Raji (cell line): ENCODE data around the gene NSMF.
A peak's percentile ranks its signal among the peaks of the same experiment; 100 is the strongest.

ENCODE experiments used
- POLR2A ChIP-seq: IDR thresholded peaks from 2 replicates; pipeline ENCODE4 v1.6.1; 2011; ENCODE audit warnings: low read depth, low read length, control low read depth; ENCODE audit not compliant: insufficient read depth

The NSMF gene, protein sequence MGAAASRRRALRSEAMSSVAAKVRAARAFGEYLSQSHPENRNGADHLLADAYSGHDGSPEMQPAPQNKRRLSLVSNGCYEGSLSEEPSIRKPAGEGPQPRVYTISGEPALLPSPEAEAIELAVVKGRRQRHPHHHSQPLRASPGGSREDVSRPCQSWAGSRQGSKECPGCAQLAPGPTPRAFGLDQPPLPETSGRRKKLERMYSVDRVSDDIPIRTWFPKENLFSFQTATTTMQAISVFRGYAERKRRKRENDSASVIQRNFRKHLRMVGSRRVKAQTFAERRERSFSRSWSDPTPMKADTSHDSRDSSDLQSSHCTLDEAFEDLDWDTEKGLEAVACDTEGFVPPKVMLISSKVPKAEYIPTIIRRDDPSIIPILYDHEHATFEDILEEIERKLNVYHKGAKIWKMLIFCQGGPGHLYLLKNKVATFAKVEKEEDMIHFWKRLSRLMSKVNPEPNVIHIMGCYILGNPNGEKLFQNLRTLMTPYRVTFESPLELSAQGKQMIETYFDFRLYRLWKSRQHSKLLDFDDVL

DNA sequence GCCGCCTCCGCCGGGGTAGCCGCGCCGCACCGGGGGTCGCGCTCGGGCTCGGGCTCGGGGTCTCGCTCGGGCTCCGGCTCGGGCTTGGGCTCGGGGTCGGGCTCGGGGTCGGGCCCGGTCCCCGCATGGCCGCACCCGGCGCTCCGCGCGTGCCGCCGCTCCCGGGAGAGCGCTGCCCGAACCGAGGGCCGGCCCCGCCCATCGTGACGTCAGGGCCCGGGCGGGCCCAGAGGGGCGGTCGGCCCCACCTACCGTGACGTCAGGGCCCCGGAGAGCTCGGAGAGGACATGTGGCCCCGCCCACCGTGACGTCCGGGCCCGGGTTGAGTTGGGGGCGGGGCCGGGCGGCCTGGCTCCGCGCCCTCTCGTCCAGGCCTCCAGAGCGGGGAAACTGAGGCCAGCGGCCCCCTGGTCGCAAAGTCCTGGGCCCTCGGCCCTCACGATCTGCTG lies at the start of gene NSMF:
NSMF (minus strand) TSS at position 183 of the 449 bp plus-strand sequence. CDS start 232 bp downstream, outside the sequence.
- TF ChIP-seq POLR2A: peak; percentile 74

DNA sequence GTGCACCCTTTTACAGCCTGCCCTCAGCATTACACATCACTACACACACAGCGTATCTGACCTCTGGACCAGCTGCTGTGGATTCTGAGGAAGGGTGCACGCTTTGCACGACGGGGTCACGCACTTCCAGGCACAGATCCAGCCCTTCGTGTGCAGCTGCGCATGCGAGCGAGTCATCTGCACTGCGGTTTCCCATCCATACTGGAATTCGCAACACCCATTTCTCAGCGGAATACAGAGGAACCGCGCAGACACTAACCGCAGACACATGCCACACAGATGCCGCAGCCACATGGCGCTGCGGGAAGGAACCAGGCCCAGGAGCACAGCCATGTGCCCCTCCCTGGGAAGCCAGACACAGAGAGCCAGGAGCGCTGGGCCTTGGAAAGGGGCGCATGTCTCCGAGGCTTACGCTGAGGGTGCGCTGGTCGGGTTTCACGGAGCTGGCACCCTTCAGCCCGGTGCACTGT lies 47.6 kb upstream of the NSMF start:
- TF ChIP-seq POLR2A: no peak

DNA sequence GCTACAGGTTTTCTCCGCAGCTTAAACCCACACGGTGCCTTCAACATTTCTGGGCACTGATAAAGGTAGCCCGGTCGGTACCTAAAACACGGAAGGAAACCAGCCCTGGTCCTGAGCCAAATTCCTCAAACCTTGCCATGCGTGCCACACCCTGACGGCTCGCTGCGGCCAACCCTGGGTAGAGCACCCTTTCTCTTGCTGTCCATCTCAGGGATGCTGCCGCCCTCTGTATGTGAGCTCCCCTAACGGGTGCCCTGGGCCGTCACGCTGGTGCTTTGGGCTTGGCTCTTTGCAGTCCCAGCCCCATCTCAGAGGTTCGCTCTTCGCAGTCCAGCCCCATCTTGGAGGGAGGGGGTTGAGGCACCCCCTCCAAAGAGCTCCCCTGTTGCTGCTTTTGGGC lies 47.1 kb upstream of the NSMF start:
- TF ChIP-seq POLR2A: no peak

DNA sequence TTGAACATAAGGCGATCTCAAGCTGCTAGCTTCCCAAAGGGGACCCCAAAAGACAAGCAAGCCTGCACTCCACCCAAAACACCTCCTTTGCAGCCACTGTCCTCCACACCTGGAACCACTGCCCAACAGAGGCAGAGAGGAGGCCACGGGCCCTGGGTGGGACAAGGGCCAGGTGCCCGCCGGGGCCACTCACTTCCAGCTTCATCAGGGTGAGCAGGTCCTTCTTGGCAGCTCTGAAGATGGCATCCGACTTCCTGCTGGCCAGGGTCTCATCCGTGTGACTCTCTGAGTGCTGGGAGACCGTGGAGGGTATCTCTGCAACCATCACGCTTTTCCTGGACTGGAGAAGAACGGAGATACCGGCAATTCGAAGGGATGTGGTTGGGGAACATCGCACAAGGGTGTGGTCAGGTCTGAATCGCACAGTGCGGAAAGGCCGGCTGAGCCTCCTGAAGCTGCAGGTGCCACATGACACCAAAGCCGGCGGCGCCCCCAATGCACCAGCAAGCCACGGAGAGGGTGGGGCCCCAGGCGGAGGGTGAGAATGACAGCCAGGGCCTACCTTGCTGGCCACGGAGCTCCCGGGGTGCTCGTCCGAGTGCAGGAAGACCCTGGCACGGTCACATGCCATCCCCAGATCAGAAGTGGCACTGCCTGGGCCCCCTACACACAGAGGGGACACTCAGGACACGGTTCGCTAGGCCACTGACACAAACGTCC lies 46.4 kb upstream of the NSMF start:
- TF ChIP-seq POLR2A: no peak

DNA sequence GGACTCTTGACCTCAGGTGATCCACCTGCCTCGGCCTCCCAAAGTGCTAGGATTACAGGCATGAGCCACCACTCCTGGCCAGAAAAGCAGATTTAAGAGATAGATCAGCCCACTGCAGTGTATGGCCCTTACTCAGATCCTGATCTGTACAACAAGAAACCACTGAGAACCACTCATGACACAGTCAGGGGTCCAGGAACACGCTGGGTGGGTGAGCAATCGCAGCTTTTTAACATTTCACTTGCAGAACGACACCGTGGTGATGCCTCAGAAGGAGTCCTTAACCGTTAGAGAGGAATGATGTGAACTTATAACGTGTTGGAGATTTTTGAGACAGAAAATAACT lies 45.3 kb upstream of the NSMF start:
- no peak for TF ChIP-seq POLR2A

DNA sequence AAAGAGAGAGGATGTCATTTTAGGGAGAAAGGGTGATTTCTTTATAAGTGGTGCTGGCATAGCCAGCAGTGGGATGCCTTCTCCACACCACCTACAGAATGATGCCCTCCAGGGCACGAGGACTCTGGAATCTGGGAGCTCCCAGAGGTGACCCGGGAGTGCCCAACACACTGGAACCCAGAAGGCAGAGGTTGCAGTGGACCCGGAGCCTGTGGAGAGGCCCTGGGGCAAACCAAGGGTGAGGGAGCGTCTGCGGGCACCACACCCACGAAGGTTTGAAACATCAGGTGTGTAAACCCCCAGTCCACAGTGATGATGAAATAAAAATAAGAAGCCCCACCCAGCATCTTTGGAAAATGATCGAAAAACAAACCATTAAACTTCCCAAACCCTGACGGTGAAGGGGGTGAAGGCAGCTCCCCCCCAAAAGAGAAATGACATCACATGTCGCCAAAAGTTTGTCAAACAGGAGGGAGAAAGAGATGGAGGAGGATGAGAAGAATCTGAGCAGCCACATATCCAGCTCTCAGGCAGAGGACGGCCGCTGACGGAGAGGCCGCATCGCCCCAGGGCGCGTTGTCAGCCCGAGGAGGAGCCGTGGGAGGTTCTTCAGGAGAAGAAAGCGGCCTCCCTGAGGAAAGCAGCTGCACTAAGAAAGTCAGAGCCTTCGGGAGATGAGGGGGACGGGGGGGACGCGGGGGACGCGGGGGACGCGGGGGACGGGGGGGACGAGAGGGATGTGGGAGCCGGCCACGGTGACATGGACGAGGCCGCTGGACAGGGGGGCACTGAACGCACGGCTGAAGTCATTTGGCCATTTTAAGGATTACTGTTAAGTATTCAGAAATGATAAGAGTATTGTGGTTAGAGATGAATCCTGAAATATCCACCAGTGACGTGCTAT lies 43.1 kb upstream of the NSMF start:
- TF ChIP-seq POLR2A: no peak

DNA sequence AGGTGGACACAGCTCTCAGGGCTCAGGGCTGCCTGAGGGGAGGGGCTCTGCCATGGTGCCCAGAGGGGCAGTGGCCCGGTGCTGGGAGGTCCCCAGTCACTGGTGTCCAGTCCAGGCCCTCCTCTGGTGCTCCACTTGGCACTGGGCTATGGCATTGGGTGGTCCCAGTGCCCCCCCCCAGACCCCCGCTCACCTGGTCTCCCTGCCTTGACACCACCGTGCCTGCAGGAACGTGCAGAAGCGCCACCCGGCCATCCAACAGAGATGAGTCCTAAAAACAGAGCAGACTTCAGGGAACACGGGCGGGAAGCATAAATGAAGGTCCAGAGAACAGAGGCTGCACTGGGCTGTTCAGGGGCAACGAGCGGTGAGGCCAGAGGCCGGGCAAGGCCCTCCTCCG lies 42.3 kb upstream of the NSMF start:
- TF ChIP-seq POLR2A: no peak

DNA sequence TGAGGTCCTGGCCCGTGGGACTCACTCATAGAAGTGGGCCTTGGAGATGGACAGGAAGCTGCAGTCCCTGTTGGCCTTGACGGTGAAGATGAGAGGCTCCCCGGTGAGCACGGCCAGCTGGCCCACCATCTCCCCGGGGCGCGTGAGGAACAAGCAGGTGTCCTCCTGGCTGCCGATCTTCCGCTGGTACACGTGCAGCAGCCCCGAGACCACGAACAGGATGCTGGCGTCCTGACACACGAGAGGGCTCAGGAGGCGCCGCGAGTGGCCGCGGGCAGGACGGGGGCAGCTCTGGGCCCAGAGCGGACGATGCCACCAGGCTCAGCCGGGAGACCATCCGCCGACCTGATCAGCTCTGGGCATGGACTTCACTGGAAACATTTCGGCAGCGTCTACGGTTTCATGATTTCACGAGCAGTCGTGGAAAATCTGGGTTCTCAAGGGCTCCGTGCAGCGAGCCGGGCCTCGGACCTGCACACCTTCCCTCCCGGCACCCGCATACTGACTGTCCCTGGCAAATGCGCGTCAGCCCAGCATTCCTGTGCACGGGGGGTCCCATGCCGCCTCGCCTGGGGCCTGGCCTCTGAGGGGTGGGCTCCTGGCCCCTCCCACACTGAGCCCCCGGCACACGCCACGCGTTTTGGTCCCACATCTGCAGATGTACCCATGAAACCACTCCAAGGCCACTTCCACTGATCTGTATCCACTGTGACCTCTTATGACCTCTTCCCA lies 41.7 kb upstream of the NSMF start:
- TF ChIP-seq POLR2A: no peak

DNA sequence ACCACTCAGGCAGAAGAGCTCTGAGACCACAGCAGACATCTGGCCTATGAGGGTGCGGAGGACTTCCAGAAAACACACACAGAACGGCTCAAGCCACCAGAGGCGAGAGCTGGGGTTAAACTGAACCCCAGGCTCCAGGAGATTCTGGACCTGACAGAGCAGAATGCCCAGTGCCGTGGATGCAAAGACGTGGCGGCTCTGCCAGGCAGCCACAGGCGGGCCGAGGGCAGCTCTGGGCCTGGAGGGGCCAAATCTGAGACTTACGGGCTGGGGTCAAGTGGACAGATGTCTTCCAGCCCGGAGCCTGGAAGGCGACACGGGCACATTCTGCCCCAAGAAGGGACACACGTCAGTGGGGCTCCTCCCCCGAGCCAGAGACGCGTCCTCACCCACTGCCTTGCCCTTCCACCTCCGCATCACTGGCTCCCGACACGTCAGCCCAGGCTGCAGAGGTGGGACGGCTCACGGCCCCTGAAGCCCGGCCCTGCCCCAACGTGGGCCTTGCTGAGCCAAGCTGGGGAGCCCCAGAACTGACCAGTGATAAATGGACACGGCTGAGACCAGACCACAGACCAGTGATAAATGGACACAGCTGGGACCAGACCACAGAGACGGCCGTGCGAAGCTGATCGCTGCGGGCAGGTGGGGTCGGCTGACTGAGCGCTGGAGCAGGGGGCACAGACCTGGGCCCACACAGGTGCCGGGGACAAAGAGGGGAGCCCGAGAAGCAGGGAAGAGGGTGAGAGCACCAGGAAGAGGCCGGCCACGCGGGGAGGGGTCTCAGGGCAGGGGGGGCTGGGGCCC lies 40.9 kb upstream of the NSMF start:
- no peak for TF ChIP-seq POLR2A

DNA sequence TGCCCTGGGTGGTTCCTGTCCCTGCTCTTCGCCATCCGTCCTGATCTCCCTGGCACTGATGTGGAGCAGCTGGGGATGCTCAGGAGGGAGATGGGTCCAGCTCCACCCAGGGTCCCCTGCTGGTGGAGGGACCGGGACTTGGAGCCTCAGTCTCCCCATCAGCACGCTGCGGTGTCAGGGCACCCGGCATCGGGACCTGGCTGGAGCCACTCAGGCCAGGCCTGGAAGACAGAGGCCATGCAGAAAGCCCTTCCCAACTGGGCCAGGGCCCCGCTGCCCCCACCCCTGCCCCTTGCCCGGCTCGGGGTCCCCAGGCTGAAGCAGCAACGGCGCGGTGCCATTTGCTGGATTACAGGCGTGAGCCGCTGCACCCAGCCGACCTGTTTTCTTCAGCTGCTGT lies 40.3 kb upstream of the NSMF start:
- no peak for TF ChIP-seq POLR2A

DNA sequence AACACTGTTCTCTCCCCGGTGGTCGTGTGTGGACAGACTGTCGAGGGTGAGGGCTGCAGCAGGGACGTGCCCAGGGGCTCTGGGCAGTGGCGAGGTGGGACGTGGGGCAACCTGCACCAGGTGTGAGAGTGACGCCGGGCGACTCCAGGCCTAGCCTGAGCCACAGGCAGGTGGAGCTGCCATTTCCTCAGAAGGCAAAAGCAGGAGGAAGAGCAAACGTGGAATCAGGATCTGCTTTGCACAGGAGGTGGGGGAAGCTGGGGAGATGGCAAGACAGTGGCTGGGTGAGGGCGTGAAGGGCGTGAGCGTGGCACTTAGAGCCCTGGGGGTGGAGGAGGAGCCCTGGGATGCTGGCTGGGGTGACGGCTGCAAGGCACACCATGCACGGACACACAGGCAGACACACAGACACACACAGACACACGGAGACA lies 39.6 kb upstream of the NSMF start:
- no peak for TF ChIP-seq POLR2A

DNA sequence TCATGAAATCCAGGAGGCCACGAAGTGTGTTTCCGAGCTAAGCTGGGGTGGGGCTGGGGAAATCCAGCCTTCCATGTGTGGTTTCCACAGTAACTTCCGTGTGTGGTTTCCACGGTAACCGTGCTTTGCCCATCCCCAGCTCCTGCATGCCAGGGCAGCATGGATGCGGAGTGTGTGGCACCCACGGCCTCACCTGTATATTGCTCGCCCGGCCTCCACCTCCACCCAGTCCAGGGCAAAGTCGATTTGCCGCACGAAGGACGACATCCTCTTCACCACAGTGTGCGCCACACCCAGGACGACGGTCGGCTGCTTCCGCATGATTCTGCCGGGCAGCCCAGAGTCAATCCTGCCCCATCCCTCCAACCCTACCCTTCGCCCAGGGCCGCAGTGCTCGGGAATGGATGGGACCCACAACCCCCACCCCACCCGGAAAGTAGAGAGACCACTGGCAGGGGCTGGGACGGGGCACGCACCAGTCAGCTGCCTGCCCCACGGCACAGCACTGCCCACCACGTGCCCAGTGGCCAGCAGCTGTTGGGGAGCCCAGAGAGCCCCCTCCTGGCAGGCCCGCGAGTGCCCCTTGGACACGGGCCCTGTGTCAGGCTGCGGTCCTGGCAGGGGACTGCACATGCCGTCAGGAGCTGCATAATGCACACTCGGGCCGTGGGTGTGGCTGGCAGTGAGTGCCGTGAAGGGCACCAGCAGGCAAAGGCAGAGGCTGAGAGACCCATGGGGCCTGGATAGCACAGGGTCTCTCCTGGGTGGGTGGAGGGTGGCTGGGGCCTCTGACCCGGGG lies 39.0 kb upstream of the NSMF start:
- TF ChIP-seq POLR2A: no peak
